GM12878 (cell line): ENCODE measurements around the gene RIOX2. TPM values are rescaled to one million over a fixed set of nuclear protein-coding genes. Genes with fewer than 3 reads are reported as not detected.

Experiments used
- BCL3 ChIP-seq: IDR thresholded peaks from 2 replicates; pipeline ENCODE4 v1.6.1; 2011; ENCODE audit warnings: borderline replicate concordance, low read depth, mild to moderate bottlenecking, moderate library complexity, low read length; ENCODE audit not compliant: insufficient read depth, poor library complexity, severe bottlenecking
- BRCA1 ChIP-seq: IDR thresholded peaks from 2 replicates; pipeline ENCODE4 v1.6.1; 2011; ENCODE audit warnings: low read depth, low read length, improper control_type of control experiment
- E4F1 ChIP-seq: fragments of 450-650 bp; IDR thresholded peaks from 2 replicates; pipeline ENCODE4 v1.6.1; 2018; ENCODE audit warnings: borderline replicate concordance, mild to moderate bottlenecking; ENCODE audit not compliant: partially characterized antibody
- FOXM1 ChIP-seq: IDR thresholded peaks from 2 replicates; pipeline ENCODE4 v1.6.1; 2012; ENCODE audit warnings: low read depth, mild to moderate bottlenecking, inconsistent platforms, low read length, moderate library complexity
- HCFC1 ChIP-seq: fragments of 150-350 bp; IDR thresholded peaks from 2 replicates; pipeline ENCODE4 v1.6.1; 2014; ENCODE audit warnings: low read length
- HSF1 ChIP-seq: fragments of 150-350 bp; IDR thresholded peaks from 2 replicates; pipeline ENCODE4 v1.6.1; 2014; ENCODE audit warnings: mild to moderate bottlenecking, low read depth, low read length
- LARP7 ChIP-seq: fragments of 450-650 bp; IDR thresholded peaks from 2 replicates; pipeline ENCODE4 v1.6.1; 2017; ENCODE audit warnings: mild to moderate bottlenecking
- MEF2A ChIP-seq: IDR thresholded peaks from 2 replicates; pipeline ENCODE4 v1.6.1; 2011; ENCODE audit warnings: low read depth, mild to moderate bottlenecking, low read length, moderate library complexity; ENCODE audit not compliant: insufficient read depth
- MTA2 ChIP-seq: fragments of 450-650 bp; IDR thresholded peaks from 2 replicates; pipeline ENCODE4 v1.6.1; 2016; ENCODE audit warnings: low read depth, mild to moderate bottlenecking, moderate library complexity
- NR2C1 ChIP-seq: fragments of 450-650 bp; IDR thresholded peaks from 2 replicates; pipeline ENCODE4 v1.6.1; 2017; ENCODE audit warnings: antibody characterized with exemption, mild to moderate bottlenecking, moderate library complexity
- PAX5 ChIP-seq: IDR thresholded peaks from 2 replicates; pipeline ENCODE4 v1.6.1; 2011; ENCODE audit warnings: low read depth, low read length, borderline replicate concordance
- SMAD1 ChIP-seq: fragments of 450-650 bp; IDR thresholded peaks from 2 replicates; pipeline ENCODE4 v1.6.1; 2018; ENCODE audit warnings: mild to moderate bottlenecking, low read depth; ENCODE audit not compliant: partially characterized antibody
- SPI1 ChIP-seq: IDR thresholded peaks from 2 replicates; pipeline ENCODE4 v1.6.1; 2011; ENCODE audit warnings: low read depth, mild to moderate bottlenecking, low read length, moderate library complexity, borderline replicate concordance; ENCODE audit not compliant: insufficient read depth
- STAT1 ChIP-seq: fragments of 450-650 bp; conservative IDR thresholded peaks from 2 replicates; pipeline ENCODE4 v1.6.1; 2014; ENCODE audit warnings: antibody characterized with exemption, mild to moderate bottlenecking
- polyA plus RNA-seq, 11 experiments: library from polyadenylated mRNA; depleted of rRNA in 4 of 11; unstranded in 6 of 11; stranded (reverse) in 5 of 11; fragments of >200 nt; fragmentation: Nextera tagmentation in 4 of 11; fragmentation: Illumina TruSeq in 1 of 11; extraction: Ambion mirVana in 4 of 11; extraction: Trizol in 1 of 11; gene quantifications; 1 replicate in 1 of 11; 2 replicates in 10 of 11; pipeline versions ENCODE4 v1.2.1 to v1.2.3, GENCODE V29; 2011 to 2016; ENCODE audit warnings: inconsistent platforms in 2 of 11, missing spikeins in 2 of 11, low read depth in 1 of 11
- total RNA-seq, 4 experiments: library from RNA; depleted of rRNA in 3 of 4; stranded (reverse); fragments of >200 nt in 3 of 4; fragmentation: Illumina TruSeq in 1 of 4; extraction: Trizol in 1 of 4; gene quantifications; 2 replicates each; pipeline versions ENCODE4 v1.2.1 to v1.2.3, GENCODE V29; 2013 to 2021
- TF ChIP-seq, protein P1 (sequence below): fragments of 450-650 bp; IDR thresholded peaks from 2 replicates; pipeline ENCODE4 v1.6.1; 2017; ENCODE audit warnings: antibody characterized with exemption, mild to moderate bottlenecking, moderate library complexity
- TF ChIP-seq, protein P2 (sequence below): IDR thresholded peaks from 2 replicates; pipeline ENCODE4 v1.6.1; 2012; ENCODE audit warnings: low read depth, low read length, improper control_type of control experiment

RIOX2 gene
- total and polyA plus RNA-seq, 10 of the 15 experiments (the other 5 are each of a cell fraction or from before 2014, with no cell fraction given) = 24.1 to 52.6 (median 44.0) TPM

DNA sequence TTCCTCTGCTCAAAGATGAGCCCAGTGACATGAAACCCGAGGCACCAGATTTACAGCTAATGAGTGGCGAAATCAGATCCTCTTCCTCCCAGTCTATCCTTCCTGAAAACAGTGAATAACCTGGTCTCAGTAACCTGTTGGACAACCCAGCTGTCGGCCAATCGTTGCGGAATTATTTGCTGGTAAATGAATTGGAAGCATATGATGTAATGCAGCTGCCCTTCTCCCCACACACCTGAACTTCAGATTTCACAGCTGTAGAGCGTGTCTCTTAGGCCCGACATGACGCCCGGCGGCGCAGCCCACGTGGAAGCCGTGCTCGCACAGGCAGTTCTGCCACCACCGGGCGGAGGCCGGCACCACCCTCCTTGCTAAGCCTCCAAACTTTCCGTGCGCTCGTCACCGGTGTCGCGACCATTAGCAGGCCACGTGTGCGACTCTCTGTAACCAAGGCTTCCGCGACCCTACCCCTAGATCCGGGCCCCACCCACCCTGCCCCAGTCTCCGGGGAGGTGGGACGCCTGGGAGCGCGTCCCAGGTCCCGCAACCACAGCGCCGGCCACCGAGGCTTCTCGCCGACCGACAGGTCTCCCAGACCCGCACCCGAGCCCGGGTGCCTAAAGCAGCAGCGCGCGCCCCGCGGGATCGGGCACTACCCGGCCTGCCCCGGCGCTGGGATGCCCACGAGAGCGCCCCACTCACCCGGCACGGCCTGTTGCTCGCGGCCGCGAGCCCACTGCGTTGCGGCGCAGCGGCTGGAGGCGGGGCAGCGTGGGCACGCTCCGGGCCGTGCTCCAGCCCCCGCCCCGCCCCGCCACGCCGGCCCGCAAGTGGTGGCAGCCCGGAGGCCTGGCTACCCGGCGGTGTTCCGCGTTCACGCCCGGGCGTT lies at the start of gene RIOX2 (continued):
- TF ChIP-seq, protein P1, sequence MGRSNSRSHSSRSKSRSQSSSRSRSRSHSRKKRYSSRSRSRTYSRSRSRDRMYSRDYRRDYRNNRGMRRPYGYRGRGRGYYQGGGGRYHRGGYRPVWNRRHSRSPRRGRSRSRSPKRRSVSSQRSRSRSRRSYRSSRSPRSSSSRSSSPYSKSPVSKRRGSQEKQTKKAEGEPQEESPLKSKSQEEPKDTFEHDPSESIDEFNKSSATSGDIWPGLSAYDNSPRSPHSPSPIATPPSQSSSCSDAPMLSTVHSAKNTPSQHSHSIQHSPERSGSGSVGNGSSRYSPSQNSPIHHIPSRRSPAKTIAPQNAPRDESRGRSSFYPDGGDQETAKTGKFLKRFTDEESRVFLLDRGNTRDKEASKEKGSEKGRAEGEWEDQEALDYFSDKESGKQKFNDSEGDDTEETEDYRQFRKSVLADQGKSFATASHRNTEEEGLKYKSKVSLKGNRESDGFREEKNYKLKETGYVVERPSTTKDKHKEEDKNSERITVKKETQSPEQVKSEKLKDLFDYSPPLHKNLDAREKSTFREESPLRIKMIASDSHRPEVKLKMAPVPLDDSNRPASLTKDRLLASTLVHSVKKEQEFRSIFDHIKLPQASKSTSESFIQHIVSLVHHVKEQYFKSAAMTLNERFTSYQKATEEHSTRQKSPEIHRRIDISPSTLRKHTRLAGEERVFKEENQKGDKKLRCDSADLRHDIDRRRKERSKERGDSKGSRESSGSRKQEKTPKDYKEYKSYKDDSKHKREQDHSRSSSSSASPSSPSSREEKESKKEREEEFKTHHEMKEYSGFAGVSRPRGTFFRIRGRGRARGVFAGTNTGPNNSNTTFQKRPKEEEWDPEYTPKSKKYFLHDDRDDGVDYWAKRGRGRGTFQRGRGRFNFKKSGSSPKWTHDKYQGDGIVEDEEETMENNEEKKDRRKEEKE = 0 out of 2 replicates have a peak, but pooled peaks have one; percentile 35
- no peak for TF ChIP-seq E4F1
- no peak for TF ChIP-seq FOXM1
- TF ChIP-seq MTA2 = no peak
- 0 out of 2 replicates have a peak, but pooled peaks have one; percentile 11 for TF ChIP-seq NR2C1
- TF ChIP-seq LARP7 = peak; percentile 47
- TF ChIP-seq STAT1 = no peak
- no peak for TF ChIP-seq BCL3
- no peak for TF ChIP-seq HSF1
- TF ChIP-seq, protein P2, sequence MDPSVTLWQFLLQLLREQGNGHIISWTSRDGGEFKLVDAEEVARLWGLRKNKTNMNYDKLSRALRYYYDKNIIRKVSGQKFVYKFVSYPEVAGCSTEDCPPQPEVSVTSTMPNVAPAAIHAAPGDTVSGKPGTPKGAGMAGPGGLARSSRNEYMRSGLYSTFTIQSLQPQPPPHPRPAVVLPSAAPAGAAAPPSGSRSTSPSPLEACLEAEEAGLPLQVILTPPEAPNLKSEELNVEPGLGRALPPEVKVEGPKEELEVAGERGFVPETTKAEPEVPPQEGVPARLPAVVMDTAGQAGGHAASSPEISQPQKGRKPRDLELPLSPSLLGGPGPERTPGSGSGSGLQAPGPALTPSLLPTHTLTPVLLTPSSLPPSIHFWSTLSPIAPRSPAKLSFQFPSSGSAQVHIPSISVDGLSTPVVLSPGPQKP = no peak
- TF ChIP-seq HCFC1 = peak; percentile 4; the same call in 1 of the 2 replicates
- TF ChIP-seq PAX5 = 0 out of 2 replicates have a peak, but pooled peaks have one; percentile 9
- TF ChIP-seq SPI1 = no peak
- TF ChIP-seq MEF2A = no peak
- TF ChIP-seq BRCA1 = no peak
- no peak for TF ChIP-seq SMAD1
